H1 (cell line): ENCODE results near the gene VIM. TPM values are rescaled to one million over a fixed set of nuclear protein-coding genes. Genes with fewer than 3 reads are reported as not detected.

Source experiments
- BACH1 ChIP-seq: IDR thresholded peaks from 2 replicates; pipeline ENCODE4 v1.6.1; 2012; ENCODE audit warnings: low read length, improper control_type of control experiment
- CBX5 ChIP-seq: fragments of 300-800, 300-1000 bp; sonication (generic); IDR thresholded peaks from 2 replicates; pipeline ENCODE4 v1.7.1; 2016; ENCODE audit warnings: antibody characterized with exemption, low read length, low read depth
- CHD7 ChIP-seq: fragments of 300-600 bp; sonication (generic); IDR thresholded peaks from 2 replicates; pipeline ENCODE4 v1.7.1; 2012; ENCODE audit warnings: low read length, moderate library complexity, mild to moderate bottlenecking, inconsistent platforms; ENCODE audit not compliant: insufficient replicate concordance
- EP300 ChIP-seq, 2 experiments: IDR thresholded peaks; 1 replicate in 1 of 2; 2 replicates in 1 of 2; pipeline ENCODE4 v1.6.1; 2011 to 2012; ENCODE audit warnings: low read depth in 2 of 2, low read length in 2 of 2, mild to moderate bottlenecking in 2 of 2, borderline replicate concordance in 1 of 2, inconsistent platforms in 1 of 2, moderate library complexity in 1 of 2
- POLR2AphosphoS5 ChIP-seq: IDR thresholded peaks from 2 replicates; pipeline ENCODE4 v1.6.1; 2011; ENCODE audit warnings: low read depth, low read length
- SIX5 ChIP-seq: IDR thresholded peaks from 2 replicates; pipeline ENCODE4 v1.6.1; 2011; ENCODE audit warnings: mild to moderate bottlenecking, low read depth, low read length
- SP2 ChIP-seq: IDR thresholded peaks from 2 replicates; pipeline ENCODE4 v1.6.1; 2012; ENCODE audit warnings: mild to moderate bottlenecking, low read length, inconsistent platforms
- TEAD4 ChIP-seq: IDR thresholded peaks from 2 replicates; pipeline ENCODE4 v1.6.1; 2012; ENCODE audit warnings: low read depth, low read length, inconsistent platforms, mixed read lengths
- polyA plus RNA-seq, 7 experiments: library from polyadenylated mRNA; depleted of rRNA in 3 of 7; stranded (reverse) in 5 of 7; unstranded in 2 of 7; fragments of >200 nt in 5 of 7; fragments of 200-250 nt in 2 of 7; gene quantifications; 1 replicate in 5 of 7; 2 replicates in 1 of 7; 4 replicates in 1 of 7; pipeline versions ENCODE4 v1.2.1 to v1.2.3, GENCODE V29; 2011 to 2013; ENCODE audit warnings: missing spikeins in 2 of 7, mixed read lengths in 2 of 7
- total RNA-seq: library from RNA; stranded (reverse); fragmentation: NEBNext Ultra II Directional; extraction: Animal tissue kit (Norgen Biotek cat#: 25700); gene quantifications from 2 replicates; pipeline ENCODE4 v1.2.1, GENCODE V29; 2021

Gene VIM
- total and polyA plus RNA-seq, 2 of the 8 experiments (the other 6 are each of a cell fraction or from before 2014, with no cell fraction given): 347 to 372 TPM

DNA sequence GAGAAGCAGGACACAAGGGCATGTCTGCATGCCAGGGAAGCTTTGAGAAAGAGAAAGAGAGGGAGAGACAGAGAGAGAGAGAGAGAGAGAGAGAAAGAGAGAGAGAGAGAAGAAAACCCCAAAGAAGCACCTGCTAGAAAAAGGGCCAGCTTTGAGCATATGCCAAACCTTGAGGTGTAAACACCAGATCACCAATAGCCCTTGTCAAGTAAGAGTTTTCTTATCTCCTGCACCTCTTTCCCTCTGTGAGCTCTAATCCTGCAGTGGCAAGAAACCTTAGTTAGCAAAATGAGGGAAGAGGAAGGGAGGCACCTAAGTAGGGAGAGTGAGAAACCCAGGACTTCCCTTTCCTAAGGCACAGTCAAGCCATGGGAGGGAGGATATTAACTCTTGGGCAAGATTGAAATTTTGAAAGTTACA, 15.2 kb upstream of the VIM start (continued):
- no peak for TF ChIP-seq CBX5
- no peak for TF ChIP-seq CHD7
- TF ChIP-seq TEAD4: no peak
- TF ChIP-seq BACH1: no peak
- TF ChIP-seq SP2: no peak
- TF ChIP-seq SIX5: no peak
- TF ChIP-seq POLR2AphosphoS5: no peak
- no peak for TF ChIP-seq EP300 (IDR thresholded peaks at IDR 0.05; ENCODE audit: borderline replicate concordance in 1 of 2, low read depth in 2 of 2, low read length in 2 of 2)
